ENCODE measurements around the gene CYBA. TPM values are rescaled to one million over a fixed set of nuclear protein-coding genes. Genes with fewer than 3 reads are reported as not detected.

Gene CYBA
- total and polyA plus RNA-seq, 2 of the 13 experiments (the other 11 are each of a cell fraction or from before 2014, with no cell fraction given), result 196 to 250 TPM

- Histone ChIP-seq H4K20me1 (ENCODE audit: insufficient read depth, low read length) (peaks cover 3% of the 10 kb centered on the region; the same call in 1 of the 2 replicates), H3K4me2 (ENCODE audit: low read depth, low read length) (no peak overlapping the region), H3K27me3 (ENCODE audit: control insufficient read depth in 1 of 2, insufficient read depth in 2 of 2, low read length in 2 of 2) (no peaks in the 10 kb centered on the region), H3K79me2 (ENCODE audit: insufficient read depth, low read length) (no peaks in the 10 kb centered on the region), H2AFZ (ENCODE audit: low read length) (no peak overlapping the region), H3K27ac (ENCODE audit: extremely low read length, insufficient read depth, low read length) (no peak overlapping the region), H3K9me3 (ENCODE audit: low read length) (no peaks in the 10 kb centered on the region), H3K9ac (ENCODE audit: insufficient read depth, low read depth, low read length) (no peak overlapping the region), H3K4me1 (ENCODE audit: insufficient read depth, low read length) (no peaks in the 10 kb centered on the region), H3K4me3 (replicated peaks in 1 of 3; ENCODE audit: insufficient read depth in 1 of 3, low read depth in 2 of 3, low read length in 3 of 3) (no peak overlapping the region), H3K36me3 (replicated peaks in 1 of 2; ENCODE audit: control insufficient read depth in 1 of 2, insufficient read depth in 2 of 2, low read length in 2 of 2) (peaks cover 24 to 68% of the 10 kb centered on the region in 2 experiments)
- no peak for ATAC-seq
- in situ Hi-C loops (cut with HindIII; ENCODE audit: extremely low pct_ligation_motif_present, low pct_unique_long_range_greater_than_20kb), result no loop called here
- CTCF ChIA-PET (ENCODE audit: low intra/inter-chr PET ratio, low total read pairs), result no interaction called here
- no TSS peak for BruUV-seq (replicated peaks)
- 98% methylated on average over 23 of the region's 23 CpGs for WGBS (ENCODE audit: low lambda C conversion rate)
- TF ChIP-seq JUNB (CRISPR knock-in tag; IDR thresholded peaks at IDR 0.05; ENCODE audit: borderline replicate concordance) (no peak), AGO2 (optimal IDR thresholded peaks at IDR 0.05; ENCODE audit: low read depth, low read length) (peak; percentile 69), RORA (CRISPR knock-in tag; IDR thresholded peaks at IDR 0.05) (no peak), ZC3H13 (CRISPR knock-in tag; IDR thresholded peaks at IDR 0.05) (no peak)
- intact Hi-C loops (cut with micrococcal nuclease; ENCODE audit: unreplicated experiment), result no loop called here
- POLR2A ChIA-PET, result no interaction called here
- DNase-seq (ENCODE audit: low spot score), result no peak
- no peak for FAIRE-seq
Measured at GRCh38 chr16:88630941-88631340, 19.9 kb downstream of the CYBA start.

- H4K20me1 ChIP-seq (ENCODE audit: insufficient read depth, low read length), result peaks cover 3% of the 10 kb centered on the region; the same call in 1 of the 2 replicates
- 98% methylated on average over 6 of the region's 12 CpGs for WGBS (ENCODE audit: low lambda C conversion rate)
- H2AFZ ChIP-seq (ENCODE audit: low read length), result no peak overlapping the region
- no peak for ATAC-seq
- H3K79me2 ChIP-seq (ENCODE audit: insufficient read depth, low read length), result no peaks in the 10 kb centered on the region
- H3K9me3 ChIP-seq (ENCODE audit: low read length), result no peaks in the 10 kb centered on the region
- BruUV-seq (replicated peaks), result no TSS peak
- no peak for FAIRE-seq
- intact Hi-C loops (cut with micrococcal nuclease; ENCODE audit: unreplicated experiment) (no loop called here), in situ Hi-C loops (cut with HindIII; ENCODE audit: extremely low pct_ligation_motif_present, low pct_unique_long_range_greater_than_20kb) (no loop called here)
- H3K27me3 ChIP-seq (ENCODE audit: control insufficient read depth in 1 of 2, insufficient read depth in 2 of 2, low read length in 2 of 2), result no peaks in the 10 kb centered on the region
- ChIA-PET CTCF (ENCODE audit: low intra/inter-chr PET ratio, low total read pairs) (no interaction called here), POLR2A (no interaction called here)
- no peak overlapping the region for H3K27ac ChIP-seq (ENCODE audit: extremely low read length, insufficient read depth, low read length)
- no peak overlapping the region for H3K4me2 ChIP-seq (ENCODE audit: low read depth, low read length)
- H3K9ac ChIP-seq (ENCODE audit: insufficient read depth, low read depth, low read length), result no peak overlapping the region
- no peak for TF ChIP-seq THYN1 (CRISPR knock-in tag; IDR thresholded peaks at IDR 0.05; ENCODE audit: borderline replicate concordance, low read depth)
- TF ChIP-seq ZNF3 (CRISPR knock-in tag; IDR thresholded peaks at IDR 0.05), result no peak
- TF ChIP-seq SALL2 (CRISPR knock-in tag; IDR thresholded peaks at IDR 0.05), result no peak
- no peak for TF ChIP-seq ZNF781 (CRISPR knock-in tag; IDR thresholded peaks at IDR 0.05; ENCODE audit: borderline replicate concordance, not compliant biosample characterization)
- no peak for TF ChIP-seq SNAI1 (CRISPR knock-in tag; IDR thresholded peaks at IDR 0.05; ENCODE audit: borderline replicate concordance)
- no peak for TF ChIP-seq ZC3H13 (CRISPR knock-in tag; IDR thresholded peaks at IDR 0.05)
- TF ChIP-seq KLF16 (CRISPR knock-in tag; IDR thresholded peaks at IDR 0.05), result no peak
- no peak overlapping the region for H3K4me3 ChIP-seq (replicated peaks in 1 of 3; ENCODE audit: insufficient read depth in 1 of 3, low read depth in 2 of 3, low read length in 3 of 3)
- no peak for DNase-seq (ENCODE audit: low spot score)
- no peaks in the 10 kb centered on the region for H3K4me1 ChIP-seq (ENCODE audit: insufficient read depth, low read length)
- H3K36me3 ChIP-seq (replicated peaks in 1 of 2; ENCODE audit: control insufficient read depth in 1 of 2, insufficient read depth in 2 of 2, low read length in 2 of 2), result peaks cover 25 to 73% of the 10 kb centered on the region in 2 experiments
Measured at GRCh38 chr16:88630433-88630832, 20.4 kb downstream of the CYBA start.
